Left ventricle myocardium inferior (tissue), 1 donor: ENCODE measurements around the gene ZMYND10. TPM values are rescaled to one million over a fixed set of nuclear protein-coding genes. Genes with fewer than 3 reads are reported as not detected.

Experiments
- DNase-seq: peaks from one replicate; pipeline ENCODE4 v3.0.0-alpha.2; 2020
- H3K27ac ChIP-seq: fragments of 200-600 bp; replicated peaks from 2 replicates; pipeline ENCODE4 v1.8.0; 2021
- H3K27me3 ChIP-seq: fragments of 200-600 bp; 2 replicates; pipeline ENCODE4 v1.8.0; 2021; ENCODE audit warnings: low read depth
- H3K36me3 ChIP-seq: fragments of 200-600 bp; 2 replicates; pipeline ENCODE4 v1.8.0; 2021
- H3K4me1 ChIP-seq: fragments of 200-600 bp; 2 replicates; pipeline ENCODE4 v1.8.0; 2021
- H3K4me3 ChIP-seq: fragments of 200-600 bp; 2 replicates; pipeline ENCODE4 v1.8.0; 2021; ENCODE audit warnings: mild to moderate bottlenecking, moderate library complexity
- H3K9me3 ChIP-seq: fragments of 200-600 bp; replicated peaks from 2 replicates; pipeline ENCODE4 v1.8.0; 2021
- intact Hi-C: fragments of 100-400 bp; cut with micrococcal nuclease; formaldehyde crosslinking; loops from one replicate; pipeline ENCODE4 v1.11.0; 2022
- total RNA-seq: library from RNA; stranded (reverse); fragmentation: NEBNext Ultra II Directional; extraction: Animal tissue kit (Norgen Biotek cat#: 25700); gene quantifications from one replicate; pipeline ENCODE4 v1.2.1, GENCODE V29; 2021
- TF ChIP-seq, protein P1 (sequence below): fragments of 200-600 bp; IDR thresholded peaks from 2 replicates; pipeline ENCODE4 v1.8.0; 2021; ENCODE audit warnings: antibody characterized with exemption, mild to moderate bottlenecking, borderline replicate concordance
- donor health status: DM: no; HTN: yes; CAD: no; lungs with severe emphysema.

ZMYND10 gene
- total RNA-seq, 1 donor from 2014 or later = not detected

GRCh38 chr3:50388720-50389413 lies 43.3 kb upstream of the ZMYND10 start:
- TF ChIP-seq, protein P1, sequence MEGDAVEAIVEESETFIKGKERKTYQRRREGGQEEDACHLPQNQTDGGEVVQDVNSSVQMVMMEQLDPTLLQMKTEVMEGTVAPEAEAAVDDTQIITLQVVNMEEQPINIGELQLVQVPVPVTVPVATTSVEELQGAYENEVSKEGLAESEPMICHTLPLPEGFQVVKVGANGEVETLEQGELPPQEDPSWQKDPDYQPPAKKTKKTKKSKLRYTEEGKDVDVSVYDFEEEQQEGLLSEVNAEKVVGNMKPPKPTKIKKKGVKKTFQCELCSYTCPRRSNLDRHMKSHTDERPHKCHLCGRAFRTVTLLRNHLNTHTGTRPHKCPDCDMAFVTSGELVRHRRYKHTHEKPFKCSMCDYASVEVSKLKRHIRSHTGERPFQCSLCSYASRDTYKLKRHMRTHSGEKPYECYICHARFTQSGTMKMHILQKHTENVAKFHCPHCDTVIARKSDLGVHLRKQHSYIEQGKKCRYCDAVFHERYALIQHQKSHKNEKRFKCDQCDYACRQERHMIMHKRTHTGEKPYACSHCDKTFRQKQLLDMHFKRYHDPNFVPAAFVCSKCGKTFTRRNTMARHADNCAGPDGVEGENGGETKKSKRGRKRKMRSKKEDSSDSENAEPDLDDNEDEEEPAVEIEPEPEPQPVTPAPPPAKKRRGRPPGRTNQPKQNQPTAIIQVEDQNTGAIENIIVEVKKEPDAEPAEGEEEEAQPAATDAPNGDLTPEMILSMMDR = no peak
- Histone ChIP-seq H3K36me3 (no peaks in the 10 kb centered on the region), H3K27me3 (no peaks in the 10 kb centered on the region), H3K27ac (no peak overlapping the region), H3K4me3 (no peak overlapping the region), H3K4me1 (peaks cover 32% of the 10 kb centered on the region), H3K9me3 (no peaks in the 10 kb centered on the region)
- intact Hi-C loops = no loop called here
- no peak for DNase-seq

DNA sequence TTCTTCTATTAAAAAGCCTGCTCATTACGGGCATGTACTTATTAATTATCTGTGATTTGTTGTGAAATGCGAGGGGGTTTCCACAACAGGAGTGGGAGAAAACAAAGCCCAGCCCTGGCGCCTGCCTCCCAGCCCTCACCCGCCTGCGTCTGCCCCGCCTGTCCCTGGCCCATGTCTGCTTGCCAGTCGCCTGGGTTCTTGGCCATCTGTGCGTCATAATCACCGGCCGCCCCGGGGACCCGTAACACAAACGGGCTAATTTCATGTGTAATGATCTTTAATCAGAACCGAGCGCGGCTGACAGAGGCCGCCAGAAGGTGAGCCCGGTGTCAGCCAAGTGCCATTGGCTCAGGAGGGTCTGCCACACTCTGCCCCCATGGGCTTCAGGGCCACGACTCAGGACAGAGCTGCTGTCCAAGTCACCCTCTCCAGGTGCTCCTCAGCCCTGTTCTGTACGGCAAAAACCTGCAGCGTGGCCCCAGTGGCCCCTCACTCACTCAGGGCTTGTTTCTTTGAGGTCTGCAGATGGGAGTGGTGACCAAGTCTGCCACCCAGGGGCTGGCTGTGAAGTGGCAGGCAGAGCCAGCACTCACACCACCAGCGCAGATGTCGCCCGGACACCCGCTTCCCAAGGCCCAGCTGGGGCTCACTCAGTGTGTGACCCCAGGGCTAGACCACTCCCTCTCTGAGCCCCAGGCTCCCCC lies 42.6 kb upstream of the ZMYND10 start:
- TF ChIP-seq, protein P1 = peak; percentile 29
- DNase-seq = no peak
- H3K27ac ChIP-seq = no peak overlapping the region
- no peaks in the 10 kb centered on the region for H3K9me3 ChIP-seq
- H3K27me3 ChIP-seq = no peaks in the 10 kb centered on the region
- intact Hi-C loops = no loop called here
- no peak overlapping the region for H3K4me3 ChIP-seq
- no peaks in the 10 kb centered on the region for H3K36me3 ChIP-seq
- H3K4me1 ChIP-seq = peaks cover 32% of the 10 kb centered on the region

DNA sequence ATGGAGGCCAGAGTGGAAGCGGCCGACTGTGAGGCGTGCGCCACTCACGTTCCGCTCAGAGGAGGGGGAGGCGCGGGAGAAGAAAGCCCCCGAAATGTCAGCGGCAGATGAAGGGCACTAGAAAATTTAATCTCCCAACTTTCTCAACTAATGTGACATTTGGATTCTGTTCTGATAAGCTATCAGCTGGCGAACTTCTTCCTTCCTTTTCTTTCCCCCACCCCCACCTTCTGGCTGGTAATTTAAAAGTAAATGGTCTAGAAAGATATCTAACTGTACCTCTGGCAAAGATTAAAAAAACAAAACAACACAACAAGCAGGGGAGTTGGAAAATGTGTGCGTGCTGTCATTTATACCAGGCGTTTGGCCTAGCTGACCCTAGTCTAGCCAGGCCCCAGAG lies 40.2 kb upstream of the ZMYND10 start:
- DNase-seq = no peak
- Histone ChIP-seq H3K27ac (no peak overlapping the region), H3K4me3 (no peak overlapping the region), H3K4me1 (peaks cover 9% of the 10 kb centered on the region), H3K36me3 (no peaks in the 10 kb centered on the region), H3K27me3 (no peaks in the 10 kb centered on the region), H3K9me3 (no peaks in the 10 kb centered on the region)
- TF ChIP-seq, protein P1 = no peak
- intact Hi-C loops = no loop called here

GRCh38 chr3:50383750-50384149 lies 38.2 kb upstream of the ZMYND10 start:
- Histone ChIP-seq H3K27me3 (no peaks in the 10 kb centered on the region), H3K9me3 (no peaks in the 10 kb centered on the region), H3K27ac (no peak overlapping the region), H3K4me3 (no peak overlapping the region), H3K36me3 (no peaks in the 10 kb centered on the region), H3K4me1 (no peaks in the 10 kb centered on the region)
- TF ChIP-seq, protein P1 = no peak
- intact Hi-C loops = no loop called here
- no peak for DNase-seq

DNA sequence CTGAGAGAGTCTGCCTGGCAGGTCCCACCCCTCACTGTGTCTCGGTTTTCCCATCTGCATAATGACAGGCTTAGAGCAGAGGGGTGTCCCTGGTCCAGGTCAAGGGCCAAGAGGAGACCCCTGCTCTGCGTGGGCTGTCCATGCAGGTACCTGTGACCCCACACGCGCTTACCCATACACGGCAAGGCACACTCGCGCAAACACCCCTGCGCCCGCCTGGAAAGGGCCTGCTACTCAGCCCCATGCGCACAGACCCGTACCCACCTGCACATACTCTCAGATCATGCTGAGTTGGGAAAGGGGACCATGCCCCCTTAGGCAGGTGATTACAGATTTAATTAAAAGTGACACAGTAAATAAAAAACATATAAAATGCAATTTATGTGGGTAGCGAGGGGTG lies 37.2 kb upstream of the ZMYND10 start:
- TF ChIP-seq, protein P1 = no peak
- DNase-seq = no peak
- Histone ChIP-seq H3K36me3 (no peaks in the 10 kb centered on the region), H3K9me3 (no peaks in the 10 kb centered on the region), H3K27me3 (no peaks in the 10 kb centered on the region), H3K27ac (no peak overlapping the region), H3K4me1 (no peaks in the 10 kb centered on the region), H3K4me3 (no peak overlapping the region)
- intact Hi-C loops = no loop called here
